ENCODE measurements around the gene CFAP161. TPM values are rescaled to one million over a fixed set of nuclear protein-coding genes. Genes with fewer than 3 reads are reported as not detected.

Gene CFAP161
- total RNA-seq, 1 donor from 2014 or later = not detected

DNA sequence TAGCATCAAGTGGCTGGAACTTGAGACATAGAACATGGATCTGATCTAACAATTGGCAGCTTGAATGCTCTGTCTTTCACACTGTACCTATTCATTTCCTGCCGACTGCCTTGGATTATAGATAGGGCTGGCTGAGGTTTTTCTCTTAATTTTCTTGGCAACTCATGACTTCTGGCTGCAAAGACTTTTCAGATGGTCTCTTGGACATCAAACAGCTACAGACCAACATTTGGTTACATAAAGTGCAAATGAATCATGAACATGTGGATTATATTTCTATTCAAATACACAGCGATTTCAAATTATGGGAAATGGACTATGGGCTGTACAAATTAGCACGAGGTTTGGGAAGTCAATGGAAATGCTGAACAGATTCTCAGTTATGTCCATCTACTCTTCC, 36.4 kb downstream of the CFAP161 start:
- no peak for DNase-seq (ENCODE audit: low read depth)
- no peak overlapping the region for H3K4me3 ChIP-seq (ENCODE audit: low read depth, low read length)
- TF ChIP-seq, protein P1, sequence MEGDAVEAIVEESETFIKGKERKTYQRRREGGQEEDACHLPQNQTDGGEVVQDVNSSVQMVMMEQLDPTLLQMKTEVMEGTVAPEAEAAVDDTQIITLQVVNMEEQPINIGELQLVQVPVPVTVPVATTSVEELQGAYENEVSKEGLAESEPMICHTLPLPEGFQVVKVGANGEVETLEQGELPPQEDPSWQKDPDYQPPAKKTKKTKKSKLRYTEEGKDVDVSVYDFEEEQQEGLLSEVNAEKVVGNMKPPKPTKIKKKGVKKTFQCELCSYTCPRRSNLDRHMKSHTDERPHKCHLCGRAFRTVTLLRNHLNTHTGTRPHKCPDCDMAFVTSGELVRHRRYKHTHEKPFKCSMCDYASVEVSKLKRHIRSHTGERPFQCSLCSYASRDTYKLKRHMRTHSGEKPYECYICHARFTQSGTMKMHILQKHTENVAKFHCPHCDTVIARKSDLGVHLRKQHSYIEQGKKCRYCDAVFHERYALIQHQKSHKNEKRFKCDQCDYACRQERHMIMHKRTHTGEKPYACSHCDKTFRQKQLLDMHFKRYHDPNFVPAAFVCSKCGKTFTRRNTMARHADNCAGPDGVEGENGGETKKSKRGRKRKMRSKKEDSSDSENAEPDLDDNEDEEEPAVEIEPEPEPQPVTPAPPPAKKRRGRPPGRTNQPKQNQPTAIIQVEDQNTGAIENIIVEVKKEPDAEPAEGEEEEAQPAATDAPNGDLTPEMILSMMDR (conservative IDR thresholded peaks at IDR 0.05; ENCODE audit: low read depth, low read length) = no peak

DNA sequence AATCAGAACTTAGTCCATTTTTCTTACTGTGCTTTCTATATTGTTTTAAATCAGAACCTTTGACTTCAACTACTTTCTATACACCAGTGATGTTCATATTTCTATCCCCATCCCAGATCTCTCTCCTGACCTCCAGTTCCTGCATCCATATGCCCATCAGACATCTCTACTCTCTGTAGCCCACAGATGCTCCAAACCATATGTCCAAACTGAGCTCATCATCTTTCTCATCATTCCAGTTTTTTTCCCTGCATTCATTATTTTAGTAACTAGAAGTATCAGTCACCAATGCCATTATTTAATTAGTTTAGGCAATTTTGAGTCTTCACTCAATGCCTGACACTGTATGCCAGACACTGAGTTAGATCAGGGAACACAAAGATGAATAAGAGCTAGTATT, 37.2 kb downstream of the CFAP161 start:
- TF ChIP-seq, protein P1 (conservative IDR thresholded peaks at IDR 0.05; ENCODE audit: low read depth, low read length) = no peak
- H3K4me3 ChIP-seq (ENCODE audit: low read depth, low read length) = no peak overlapping the region
- no peak for DNase-seq (ENCODE audit: low read depth)

DNA sequence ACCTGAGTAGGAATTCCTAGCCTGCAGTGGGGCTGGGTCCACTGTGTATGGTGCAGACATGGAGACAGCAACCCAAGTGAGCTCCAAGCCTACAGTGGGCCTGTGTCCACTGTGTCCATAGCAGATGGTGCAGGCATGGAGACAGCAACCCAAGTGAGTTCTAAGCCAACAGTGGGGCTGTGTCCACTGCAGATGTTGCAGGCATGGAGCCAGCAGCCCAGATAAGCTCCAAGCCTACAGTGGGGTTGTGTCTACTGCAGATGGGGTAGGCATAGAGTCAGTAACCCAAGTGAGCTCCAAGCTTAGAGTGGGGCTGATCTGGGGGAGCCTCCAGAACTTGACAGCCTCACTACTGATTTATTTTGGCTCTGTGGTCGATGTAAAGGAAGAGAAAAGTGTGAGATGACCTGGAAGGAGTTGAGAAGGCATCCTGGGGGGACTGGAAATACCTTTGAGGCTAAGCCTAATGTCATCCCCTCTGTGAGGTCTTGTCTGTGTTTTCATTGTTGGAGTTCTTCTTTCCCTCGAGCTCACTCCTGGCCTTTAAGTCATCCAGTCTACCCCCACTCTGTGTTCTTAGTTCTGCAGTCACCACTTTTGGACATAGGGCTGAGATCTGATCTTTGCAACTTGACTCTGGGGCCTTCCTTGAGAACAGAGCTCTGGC, 40.2 kb downstream of the CFAP161 start:
- no peak overlapping the region for H3K4me3 ChIP-seq (ENCODE audit: low read depth, low read length)
- DNase-seq (ENCODE audit: low read depth) = no peak
- TF ChIP-seq, protein P1 (conservative IDR thresholded peaks at IDR 0.05; ENCODE audit: low read depth, low read length) = no peak

DNA sequence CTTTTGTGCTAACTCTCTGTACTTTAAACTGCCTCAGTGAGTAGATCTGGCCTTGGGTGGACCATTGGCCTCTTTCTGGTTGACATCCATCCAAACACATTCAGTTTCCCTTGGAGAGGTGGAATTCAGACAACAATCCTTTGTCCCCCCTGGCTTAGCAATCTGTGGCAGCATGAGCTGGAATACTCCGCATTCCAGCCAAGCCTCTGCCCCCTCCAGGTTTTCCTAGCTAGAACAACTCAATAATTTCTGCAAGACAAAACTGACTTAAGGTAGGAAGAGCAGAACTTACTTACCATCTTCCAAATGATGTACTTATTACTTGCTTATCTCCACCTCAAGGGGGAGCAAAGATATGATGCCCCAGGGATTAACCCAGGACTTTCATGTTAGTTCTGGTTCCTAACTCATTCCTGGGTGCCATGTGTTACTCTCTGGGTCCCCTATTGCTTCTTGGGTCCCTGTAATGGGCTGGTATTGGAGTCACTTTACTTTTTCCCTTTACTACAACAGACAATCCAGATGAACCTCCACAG, 40.8 kb downstream of the CFAP161 start:
- DNase-seq (ENCODE audit: low read depth) = no peak
- TF ChIP-seq, protein P1 (conservative IDR thresholded peaks at IDR 0.05; ENCODE audit: low read depth, low read length) = no peak
- H3K4me3 ChIP-seq (ENCODE audit: low read depth, low read length) = no peak overlapping the region

DNA sequence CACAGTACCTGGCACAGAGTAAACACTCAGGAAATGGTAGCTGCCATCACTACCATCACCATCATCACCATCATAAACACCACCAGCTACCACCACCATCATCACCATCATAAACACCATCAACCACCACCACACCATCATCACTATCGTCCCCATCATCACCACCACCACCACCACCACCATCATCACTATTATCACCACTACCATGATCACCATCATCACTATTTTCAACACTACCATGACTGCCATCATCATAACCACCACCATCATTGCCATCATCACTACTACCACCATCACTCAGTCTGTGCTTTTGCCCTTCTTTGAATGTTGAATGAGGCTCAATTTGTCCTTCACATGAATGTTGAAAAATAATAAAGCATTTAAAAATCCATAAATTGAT, 41.4 kb downstream of the CFAP161 start:
- no peak overlapping the region for H3K4me3 ChIP-seq (ENCODE audit: low read depth, low read length)
- no peak for DNase-seq (ENCODE audit: low read depth)
- TF ChIP-seq, protein P1 (conservative IDR thresholded peaks at IDR 0.05; ENCODE audit: low read depth, low read length) = no peak

DNA sequence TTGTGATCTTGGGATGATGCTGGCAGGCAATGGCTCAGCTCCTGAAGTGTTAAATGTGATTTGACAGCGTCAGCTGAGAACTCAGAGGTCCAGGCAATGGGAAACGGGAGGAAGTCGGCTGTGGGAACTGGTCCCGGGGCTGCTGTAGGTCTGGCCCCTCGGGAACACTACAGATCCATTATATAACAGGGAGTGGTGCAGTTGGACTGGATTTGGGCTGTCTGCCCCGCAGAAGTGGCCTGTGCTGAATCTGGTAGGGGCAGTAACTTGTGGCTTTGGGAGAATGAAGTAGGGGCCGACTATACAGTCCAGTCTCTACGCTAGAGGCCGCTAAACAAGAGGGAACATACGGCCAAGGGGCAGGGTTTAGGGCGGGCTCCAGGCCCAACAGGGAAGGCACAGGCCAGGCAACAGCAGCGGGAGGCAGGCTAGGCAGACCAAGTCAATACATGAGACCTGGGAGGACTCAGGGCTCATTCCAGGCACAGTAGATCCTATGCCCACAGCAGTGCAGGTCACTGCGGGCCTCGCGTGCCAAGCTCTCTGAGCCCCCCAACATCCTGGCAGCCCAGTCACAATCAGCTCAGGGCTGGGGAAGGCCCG, 42.3 kb downstream of the CFAP161 start:
- TF ChIP-seq, protein P1 (conservative IDR thresholded peaks at IDR 0.05; ENCODE audit: low read depth, low read length) = no peak
- no peak overlapping the region for H3K4me3 ChIP-seq (ENCODE audit: low read depth, low read length)
- no peak for DNase-seq (ENCODE audit: low read depth)
